HEK293T (cell line): ENCODE results near the gene B4GALT7.

Source experiments
- CTCF ChIA-PET: fragments of 350-600 bp; formaldehyde crosslinking; extraction: SDS; loops from one replicate; lab custom pipeline; 2021; ENCODE audit warnings: antibody characterized with exemption, inconsistent platforms; lab: Yijun Ruan, JAX
- POLR2A ChIA-PET: fragments of 350-600 bp; formaldehyde crosslinking; extraction: SDS; loops from one replicate; lab custom pipeline; 2020; ENCODE audit warnings: antibody characterized with exemption, inconsistent platforms; lab: Yijun Ruan, JAX
- DNase-seq: peaks from one replicate; pipeline ENCODE4 v3.0.0; 2012; ENCODE audit warnings: mixed read lengths; ENCODE audit errors: extremely low spot score
- ARNT ChIP-seq: fragments of 450-650 bp; IDR thresholded peaks from 2 replicates; pipeline ENCODE4 v1.6.1; 2017; ENCODE audit warnings: mild to moderate bottlenecking
- BHLHE40 ChIP-seq: fragments of 450-650 bp; IDR thresholded peaks from 2 replicates; pipeline ENCODE4 v1.6.1; 2016; ENCODE audit warnings: mild to moderate bottlenecking, moderate library complexity, borderline replicate concordance
- CTBP1 ChIP-seq: fragments of 450-650 bp; IDR thresholded peaks from 2 replicates; pipeline ENCODE4 v1.6.1; 2016; ENCODE audit warnings: borderline replicate concordance
- ELF4 ChIP-seq: fragments of 450-650 bp; IDR thresholded peaks from 2 replicates; pipeline ENCODE4 v1.6.1; 2017; ENCODE audit warnings: antibody characterized with exemption
- FOXA1 ChIP-seq: fragments of 450-650 bp; IDR thresholded peaks from 2 replicates; pipeline ENCODE4 v1.6.1; 2016; ENCODE audit warnings: mild to moderate bottlenecking
- FOXK2 ChIP-seq: fragments of 450-650 bp; IDR thresholded peaks from 2 replicates; pipeline ENCODE4 v1.6.1; 2016; ENCODE audit warnings: mild to moderate bottlenecking
- FOXM1 ChIP-seq: fragments of 450-650 bp; IDR thresholded peaks from 2 replicates; pipeline ENCODE4 v1.6.1; 2017; ENCODE audit warnings: mild to moderate bottlenecking, borderline replicate concordance
- HDGF ChIP-seq: fragments of 450-650 bp; IDR thresholded peaks from 2 replicates; pipeline ENCODE4 v1.6.1; 2017; ENCODE audit warnings: antibody characterized with exemption, borderline replicate concordance
- L3MBTL2 ChIP-seq: fragments of 450-650 bp; conservative IDR thresholded peaks from 2 replicates; pipeline ENCODE4 v1.6.1; 2016; ENCODE audit warnings: mild to moderate bottlenecking
- LEF1 ChIP-seq: fragments of 450-650 bp; IDR thresholded peaks from 2 replicates; pipeline ENCODE4 v1.6.1; 2017; ENCODE audit warnings: mild to moderate bottlenecking, borderline replicate concordance
- NFRKB ChIP-seq: fragments of 450-650 bp; IDR thresholded peaks from 2 replicates; pipeline ENCODE4 v1.6.1; 2016; ENCODE audit warnings: mild to moderate bottlenecking, moderate library complexity
- SP1 ChIP-seq: fragments of 450-650 bp; IDR thresholded peaks from 2 replicates; pipeline ENCODE4 v1.6.1; 2017
- SUZ12 ChIP-seq: fragments of 450-650 bp; IDR thresholded peaks from 2 replicates; pipeline ENCODE4 v1.6.1; 2016; ENCODE audit warnings: mild to moderate bottlenecking
- TARDBP ChIP-seq: fragments of 450-650 bp; IDR thresholded peaks from 2 replicates; pipeline ENCODE4 v1.6.1; 2016
- ZNF384 ChIP-seq: fragments of 450-650 bp; IDR thresholded peaks from 2 replicates; pipeline ENCODE4 v1.6.1; 2016
- TF ChIP-seq, protein P1 (sequence below): fragments of 450-650 bp; IDR thresholded peaks from 2 replicates; pipeline ENCODE4 v1.6.1; 2016

B4GALT7 gene

GRCh38 chr5:177588413-177588909, 11.5 kb upstream of the B4GALT7 start:
- TF ChIP-seq FOXM1 = no peak
- TF ChIP-seq BHLHE40 = no peak
- no peak for TF ChIP-seq CTBP1
- TF ChIP-seq FOXK2 = no peak
- no peak for TF ChIP-seq ARNT
- TF ChIP-seq, protein P1, sequence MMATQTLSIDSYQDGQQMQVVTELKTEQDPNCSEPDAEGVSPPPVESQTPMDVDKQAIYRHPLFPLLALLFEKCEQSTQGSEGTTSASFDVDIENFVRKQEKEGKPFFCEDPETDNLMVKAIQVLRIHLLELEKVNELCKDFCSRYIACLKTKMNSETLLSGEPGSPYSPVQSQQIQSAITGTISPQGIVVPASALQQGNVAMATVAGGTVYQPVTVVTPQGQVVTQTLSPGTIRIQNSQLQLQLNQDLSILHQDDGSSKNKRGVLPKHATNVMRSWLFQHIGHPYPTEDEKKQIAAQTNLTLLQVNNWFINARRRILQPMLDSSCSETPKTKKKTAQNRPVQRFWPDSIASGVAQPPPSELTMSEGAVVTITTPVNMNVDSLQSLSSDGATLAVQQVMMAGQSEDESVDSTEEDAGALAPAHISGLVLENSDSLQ = peak; percentile 87
- no peak for TF ChIP-seq NFRKB
- TF ChIP-seq TARDBP = no peak
- ChIA-PET CTCF (interaction anchor here (1.2 kb wide), 1 partner anchor 19 kb away, joined by 3 read pairs; no protein-coding TSS in a partner anchor), POLR2A (interaction anchor here (1.0 kb wide), 1 partner anchor 10 kb away, joined by 3 read pairs; no protein-coding TSS in a partner anchor)
- DNase-seq = no peak

- DNase-seq = no peak
- CTCF ChIA-PET = interaction anchor here (0.7 kb wide), 1 partner anchor 69 kb away, joined by 3 read pairs; no protein-coding TSS in a partner anchor
- TF ChIP-seq ELF4 = no peak
- no peak for TF ChIP-seq CTBP1
- POLR2A ChIA-PET = no interaction called here
Observed at GRCh38 chr5:177590406-177590805, 9.5 kb upstream of the B4GALT7 start.

DNA sequence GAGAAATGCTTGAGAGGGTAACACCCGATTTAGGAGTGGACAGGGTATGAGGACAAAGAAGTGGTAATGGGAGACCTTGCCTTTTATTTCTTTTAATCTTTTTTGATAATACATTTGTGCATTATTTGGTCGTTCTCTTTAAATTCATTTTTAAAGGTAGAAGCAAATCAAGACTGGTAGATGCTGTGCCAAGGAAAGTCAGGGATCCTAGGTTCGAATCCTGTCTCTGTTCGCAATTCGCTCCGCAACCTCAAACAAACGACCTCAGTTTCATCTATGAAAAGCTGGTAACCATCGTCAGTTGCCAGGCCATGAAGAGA, 8.3 kb upstream of the B4GALT7 start:
- ChIA-PET CTCF (interaction anchor here (2.4 kb wide), 1 partner anchor 16 kb away, joined by 12 read pairs; no protein-coding TSS in a partner anchor), POLR2A (interaction anchor here (0.6 to 1.5 kb wide), 7 partner anchors 9 to 94 kb away, joined by 3 to 6 read pairs (median 5); partner anchors contain the start of genes FAM193B and PDLIM7)
- TF ChIP-seq ELF4 (no peak), FOXK2 (no peak), ZNF384 (no peak), NFRKB (no peak), HDGF (no peak), SUZ12 (no peak), BHLHE40 (no peak), FOXA1 (no peak), LEF1 (no peak), FOXM1 (no peak), CTBP1 (no peak), ARNT (no peak), SP1 (no peak), TARDBP (no peak), L3MBTL2 (no peak)
- TF ChIP-seq, protein P1 = no peak
- DNase-seq = no peak

DNA sequence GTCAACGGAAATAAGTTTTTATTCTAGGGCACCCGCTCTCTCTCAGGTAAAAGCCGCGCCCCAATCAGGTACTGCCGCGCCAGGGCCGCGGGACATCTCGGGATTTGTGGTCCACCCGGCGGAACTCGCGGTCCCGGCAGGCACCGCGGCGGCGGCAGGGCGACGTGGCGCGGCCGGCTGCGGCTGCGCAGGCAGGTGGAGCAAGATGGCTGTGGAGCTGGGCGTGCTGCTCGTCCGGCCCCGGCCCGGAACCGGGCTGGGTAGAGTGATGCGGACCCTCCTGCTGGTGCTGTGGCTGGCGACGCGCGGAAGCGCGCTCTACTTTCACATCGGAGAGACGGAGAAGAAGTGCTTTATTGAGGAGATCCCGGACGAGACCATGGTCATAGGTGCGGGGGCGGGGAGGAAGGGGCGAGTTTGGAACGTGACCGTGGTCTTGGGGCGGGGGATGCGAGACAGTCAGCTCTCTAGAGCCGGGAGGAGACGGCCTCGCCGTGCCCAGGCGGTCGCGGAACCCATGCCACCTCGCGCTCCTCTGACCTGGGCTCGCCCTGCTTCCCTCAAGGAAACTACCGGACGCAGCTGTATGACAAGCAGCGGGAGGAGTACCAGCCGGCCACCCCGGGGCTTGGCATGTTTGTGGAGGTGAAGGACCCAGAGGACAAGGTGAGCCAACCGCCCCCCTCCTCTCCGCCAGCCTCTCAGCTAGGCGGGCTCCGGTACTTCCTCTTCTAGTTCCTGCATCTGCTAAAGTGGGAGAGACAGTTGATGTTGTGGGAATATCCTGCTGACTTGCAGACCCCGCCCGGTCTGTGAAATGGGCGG, 7.7 kb upstream of the B4GALT7 start, which contains the start of gene TMED9:
Gene TMED9 (plus strand): TSS at position 194 of the 825 bp plus-strand sequence. CDS start 12 bp downstream, at position 206.
- CTCF ChIA-PET = interaction anchor here (2.4 kb wide), 1 partner anchor 16 kb away, joined by 12 read pairs; no protein-coding TSS in a partner anchor
- TF ChIP-seq FOXK2 (no peak), TARDBP (no peak), HDGF (no peak), LEF1 (no peak), CTBP1 (no peak), FOXM1 (no peak), BHLHE40 (no peak), SUZ12 (no peak), ELF4 (no peak), L3MBTL2 (no peak), ZNF384 (no peak), ARNT (no peak), SP1 (no peak), FOXA1 (no peak), NFRKB (no peak)
- TF ChIP-seq, protein P1 = no peak
- POLR2A ChIA-PET = interaction anchor here (0.6 to 1.5 kb wide), 10 partner anchors 9 to 280 kb away, joined by 3 to 6 read pairs (median 4); partner anchors contain the start of genes FAM193B and PDLIM7
- peak; percentile 96 for DNase-seq

- no peak for DNase-seq
- TF ChIP-seq CTBP1 (no peak), SUZ12 (no peak), ARNT (no peak), ELF4 (no peak), TARDBP (no peak)
- TF ChIP-seq, protein P1 = no peak
- ChIA-PET POLR2A (interaction anchor here (1.0 to 1.5 kb wide), 7 partner anchors 8 to 280 kb away, joined by 3 to 6 read pairs (median 5); partner anchors contain the start of gene FAM193B), CTCF (interaction anchor here (2.4 kb wide), 1 partner anchor 15 kb away, joined by 12 read pairs; no protein-coding TSS in a partner anchor)
Observed at GRCh38 chr5:177592905-177593304, 7.0 kb upstream of the B4GALT7 start.
